ENCODE data around the gene TNP1.

DNA sequence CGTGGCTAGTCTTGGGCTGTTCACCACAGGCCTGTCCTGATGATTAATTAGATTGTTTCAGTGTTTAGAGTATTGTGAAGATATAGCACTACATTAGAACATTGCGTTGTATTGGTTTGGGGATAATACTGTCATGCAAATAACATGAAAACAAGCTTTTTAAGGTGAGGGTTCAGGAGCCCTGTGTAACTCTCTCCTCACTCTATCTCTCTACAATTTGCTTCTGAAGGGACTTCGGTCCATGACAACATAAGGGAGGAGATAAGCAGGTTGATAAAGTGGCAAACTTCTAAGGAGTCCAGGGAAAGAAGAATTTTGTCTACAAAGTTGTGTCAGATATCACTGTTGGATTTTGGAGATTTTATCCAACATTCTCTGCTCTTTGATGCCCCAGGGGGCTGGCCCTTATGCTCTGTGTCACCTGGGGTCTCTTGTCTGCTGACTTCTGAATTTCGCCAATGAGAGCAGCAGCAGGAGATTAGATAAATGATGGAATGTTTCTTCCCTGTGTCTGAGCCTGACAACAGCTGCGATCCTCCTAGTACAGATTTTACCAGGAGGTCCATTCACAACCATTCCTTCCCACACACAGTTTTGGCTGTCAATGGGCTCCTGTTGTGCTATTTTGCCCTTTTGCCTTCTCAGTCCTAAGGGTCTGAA is 3.3 kb downstream of the TNP1 start:
- TF ChIP-seq FOXA1 (IDR thresholded peaks at IDR 0.05) (no peak), NFRKB (IDR thresholded peaks at IDR 0.05) (no peak), FOXK2 (IDR thresholded peaks at IDR 0.05) (no peak)
